ENCODE data around the gene TULP1. TPM values are rescaled to one million over a fixed set of nuclear protein-coding genes. Genes with fewer than 3 reads are reported as not detected.

TULP1 gene
- polyA plus RNA-seq, 4 donors: 1.8 to 3.5 (median 2.7) TPM

GRCh38 chr6:35486005-35486925 lies 26.4 kb downstream of the TULP1 start:
- no peak for DNase-seq (ENCODE audit: low read depth in 4 of 4, low spot score in 3 of 4)

- DNase-seq (ENCODE audit: low read depth in 4 of 4, low spot score in 3 of 4): no peak
These were observed 27.3 kb downstream of the TULP1 start for GRCh38 chr6:35485402-35485877.

- no peak for DNase-seq (ENCODE audit: low read depth in 4 of 4, low spot score in 3 of 4)
These were observed 27.7 kb downstream of the TULP1 start for GRCh38 chr6:35484921-35485392.

GRCh38 chr6:35483893-35484645 lies 28.6 kb downstream of the TULP1 start:
- no peak for DNase-seq (ENCODE audit: low read depth in 4 of 4, low spot score in 3 of 4)

GRCh38 chr6:35483490-35483889 lies 29.2 kb downstream of the TULP1 start:
- DNase-seq (ENCODE audit: low read depth in 4 of 4, low spot score in 3 of 4): no peak

GRCh38 chr6:35483062-35483461 lies 29.6 kb downstream of the TULP1 start:
- DNase-seq (ENCODE audit: low read depth in 4 of 4, low spot score in 3 of 4): no peak

GRCh38 chr6:35481226-35481625 lies 31.5 kb downstream of the TULP1 start:
- DNase-seq (ENCODE audit: low read depth in 4 of 4, low spot score in 3 of 4): no peak

- no peak for DNase-seq (ENCODE audit: low read depth in 4 of 4, low spot score in 3 of 4)
These were observed 32.5 kb downstream of the TULP1 start for GRCh38 chr6:35480176-35480575.

GRCh38 chr6:35478259-35478658 lies 34.4 kb downstream of the TULP1 start:
- DNase-seq (ENCODE audit: low read depth in 4 of 4, low spot score in 3 of 4): no peak

- DNase-seq (ENCODE audit: low read depth in 4 of 4, low spot score in 3 of 4): no peak
These were observed 35.0 kb downstream of the TULP1 start for GRCh38 chr6:35477551-35478179.

- DNase-seq (ENCODE audit: low read depth in 4 of 4, low spot score in 3 of 4): no peak
These were observed 35.7 kb downstream of the TULP1 start for GRCh38 chr6:35477028-35477427.

- DNase-seq (ENCODE audit: low read depth in 4 of 4, low spot score in 3 of 4): no peak
These were observed 36.7 kb downstream of the TULP1 start for GRCh38 chr6:35476004-35476403.

GRCh38 chr6:35475573-35475972 lies 37.1 kb downstream of the TULP1 start:
- DNase-seq (ENCODE audit: low read depth in 4 of 4, low spot score in 3 of 4): no peak

- no peak for DNase-seq (ENCODE audit: low read depth in 4 of 4, low spot score in 3 of 4)
These were observed 37.6 kb downstream of the TULP1 start for GRCh38 chr6:35474942-35475570.

GRCh38 chr6:35474131-35474941 lies 38.4 kb downstream of the TULP1 start:
- no peak for DNase-seq (ENCODE audit: low read depth in 4 of 4, low spot score in 3 of 4)

- no peak for DNase-seq (ENCODE audit: low read depth in 4 of 4, low spot score in 3 of 4)
These were observed 38.9 kb downstream of the TULP1 start for GRCh38 chr6:35473850-35474130.

GRCh38 chr6:35473075-35473849 lies 39.4 kb downstream of the TULP1 start:
- no peak for DNase-seq (ENCODE audit: low read depth in 4 of 4, low spot score in 3 of 4)

GRCh38 chr6:35471836-35472345 lies 40.8 kb downstream of the TULP1 start:
- no peak for DNase-seq (ENCODE audit: low read depth in 4 of 4, low spot score in 3 of 4)

GRCh38 chr6:35470663-35471120 lies 42.0 kb downstream of the TULP1 start:
- no peak for DNase-seq (ENCODE audit: low read depth in 4 of 4, low spot score in 3 of 4)
